B cell (primary cell): ENCODE data around the gene EED.

ENCODE experiments used
- EZH2 ChIP-seq: IDR thresholded peaks from 2 replicates; pipeline ENCODE4 v1.6.1; 2012; ENCODE audit warnings: borderline replicate concordance, low read depth, mild to moderate bottlenecking, moderate library complexity, low read length; ENCODE audit not compliant: insufficient read depth, poor library complexity, severe bottlenecking
- TF ChIP-seq, protein P1 (sequence below): fragments of 200-600 bp; IDR thresholded peaks from one replicate; pipeline ENCODE4 v1.8.0; 2022; ENCODE audit warnings: antibody characterized with exemption, mild to moderate bottlenecking

DNA sequence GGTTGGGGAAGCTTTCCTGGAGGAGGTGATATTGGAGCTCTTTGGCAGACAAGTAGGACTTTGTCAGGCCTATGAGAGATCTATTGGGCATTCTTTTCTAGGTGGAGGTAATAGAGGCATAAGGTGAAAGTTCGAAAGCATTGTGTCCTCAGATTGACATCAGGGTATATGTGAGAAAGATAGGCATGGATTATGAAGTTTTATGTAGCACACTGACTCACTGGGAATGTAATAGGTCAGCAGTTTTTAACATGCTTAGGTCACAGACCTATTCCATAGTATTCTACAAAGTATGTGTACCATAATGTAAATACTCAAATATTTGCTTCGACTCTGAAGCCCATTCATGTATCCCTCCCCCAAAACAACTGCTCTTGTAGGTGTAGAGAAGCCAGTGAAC is 69.2 kb downstream of the EED start:
- TF ChIP-seq, protein P1, sequence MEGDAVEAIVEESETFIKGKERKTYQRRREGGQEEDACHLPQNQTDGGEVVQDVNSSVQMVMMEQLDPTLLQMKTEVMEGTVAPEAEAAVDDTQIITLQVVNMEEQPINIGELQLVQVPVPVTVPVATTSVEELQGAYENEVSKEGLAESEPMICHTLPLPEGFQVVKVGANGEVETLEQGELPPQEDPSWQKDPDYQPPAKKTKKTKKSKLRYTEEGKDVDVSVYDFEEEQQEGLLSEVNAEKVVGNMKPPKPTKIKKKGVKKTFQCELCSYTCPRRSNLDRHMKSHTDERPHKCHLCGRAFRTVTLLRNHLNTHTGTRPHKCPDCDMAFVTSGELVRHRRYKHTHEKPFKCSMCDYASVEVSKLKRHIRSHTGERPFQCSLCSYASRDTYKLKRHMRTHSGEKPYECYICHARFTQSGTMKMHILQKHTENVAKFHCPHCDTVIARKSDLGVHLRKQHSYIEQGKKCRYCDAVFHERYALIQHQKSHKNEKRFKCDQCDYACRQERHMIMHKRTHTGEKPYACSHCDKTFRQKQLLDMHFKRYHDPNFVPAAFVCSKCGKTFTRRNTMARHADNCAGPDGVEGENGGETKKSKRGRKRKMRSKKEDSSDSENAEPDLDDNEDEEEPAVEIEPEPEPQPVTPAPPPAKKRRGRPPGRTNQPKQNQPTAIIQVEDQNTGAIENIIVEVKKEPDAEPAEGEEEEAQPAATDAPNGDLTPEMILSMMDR, result no peak
- no peak for TF ChIP-seq EZH2
